GM23338 (cell line): Measurements from ENCODE around the gene NLRP9.

Experiments
- CTCF ChIP-seq, 2 experiments: fragments of 200-600 bp in 1 of 2; sonication (generic) in 1 of 2; conservative IDR thresholded peaks; 2 replicates each; pipeline versions ENCODE4 v1.5.1 to v1.6.1; 2016 to 2017; ENCODE audit warnings: antibody characterized with exemption in 2 of 2, low read depth in 2 of 2, mild to moderate bottlenecking in 2 of 2, moderate library complexity in 1 of 2
- POLR2AphosphoS5 ChIP-seq: IDR thresholded peaks from 2 replicates; pipeline ENCODE4 v1.6.1; 2016; ENCODE audit warnings: antibody characterized with exemption, low read depth

GRCh38 chr19:55667511-55667910 lies 70.7 kb downstream of the NLRP9 start:
- no peak for TF ChIP-seq CTCF (conservative IDR thresholded peaks at IDR 0.05; ENCODE audit: low read depth in 2 of 2)
- TF ChIP-seq POLR2AphosphoS5: no peak
